OCI-LY3 (cell line): ENCODE data around the gene GNA12.

Experiments used
- EZH2phosphoT487 ChIP-seq: fragments of 200-600 bp; shearing (Covaris generic); IDR thresholded peaks from 2 replicates; pipeline ENCODE4 v1.6.1; 2018; ENCODE audit warnings: antibody characterized with exemption, mixed run types, low read depth
- TF ChIP-seq, protein P1 (sequence below): fragments of 200-600, 300-600 bp; sonication (generic); IDR thresholded peaks from 2 replicates; pipeline ENCODE4 v1.5.1; 2014; ENCODE audit warnings: antibody characterized with exemption, low read length, low read depth

DNA sequence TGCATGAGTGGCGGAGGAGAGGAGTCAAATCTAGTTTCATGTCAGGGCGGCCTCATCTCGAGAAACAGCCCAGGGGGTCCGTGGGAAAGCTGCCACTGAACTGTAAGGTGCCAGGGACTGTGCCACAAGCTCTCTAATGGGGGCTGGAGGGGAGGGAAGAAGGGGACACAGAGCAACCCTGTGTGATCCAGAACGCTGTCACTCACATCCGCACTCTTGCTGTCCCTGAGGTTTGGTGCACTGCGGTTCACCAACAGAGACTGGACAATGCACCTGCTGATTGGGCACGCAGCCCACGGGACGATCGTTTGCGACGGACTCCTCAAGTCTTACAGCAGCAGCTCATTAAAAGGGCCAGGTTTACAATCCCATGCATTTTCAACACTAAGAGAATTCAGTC, 108.4 kb downstream of the GNA12 start:
- TF ChIP-seq, protein P1, sequence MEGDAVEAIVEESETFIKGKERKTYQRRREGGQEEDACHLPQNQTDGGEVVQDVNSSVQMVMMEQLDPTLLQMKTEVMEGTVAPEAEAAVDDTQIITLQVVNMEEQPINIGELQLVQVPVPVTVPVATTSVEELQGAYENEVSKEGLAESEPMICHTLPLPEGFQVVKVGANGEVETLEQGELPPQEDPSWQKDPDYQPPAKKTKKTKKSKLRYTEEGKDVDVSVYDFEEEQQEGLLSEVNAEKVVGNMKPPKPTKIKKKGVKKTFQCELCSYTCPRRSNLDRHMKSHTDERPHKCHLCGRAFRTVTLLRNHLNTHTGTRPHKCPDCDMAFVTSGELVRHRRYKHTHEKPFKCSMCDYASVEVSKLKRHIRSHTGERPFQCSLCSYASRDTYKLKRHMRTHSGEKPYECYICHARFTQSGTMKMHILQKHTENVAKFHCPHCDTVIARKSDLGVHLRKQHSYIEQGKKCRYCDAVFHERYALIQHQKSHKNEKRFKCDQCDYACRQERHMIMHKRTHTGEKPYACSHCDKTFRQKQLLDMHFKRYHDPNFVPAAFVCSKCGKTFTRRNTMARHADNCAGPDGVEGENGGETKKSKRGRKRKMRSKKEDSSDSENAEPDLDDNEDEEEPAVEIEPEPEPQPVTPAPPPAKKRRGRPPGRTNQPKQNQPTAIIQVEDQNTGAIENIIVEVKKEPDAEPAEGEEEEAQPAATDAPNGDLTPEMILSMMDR, result no peak
- TF ChIP-seq EZH2phosphoT487, result no peak
